ENCODE results near the gene RHOJ.

DNA sequence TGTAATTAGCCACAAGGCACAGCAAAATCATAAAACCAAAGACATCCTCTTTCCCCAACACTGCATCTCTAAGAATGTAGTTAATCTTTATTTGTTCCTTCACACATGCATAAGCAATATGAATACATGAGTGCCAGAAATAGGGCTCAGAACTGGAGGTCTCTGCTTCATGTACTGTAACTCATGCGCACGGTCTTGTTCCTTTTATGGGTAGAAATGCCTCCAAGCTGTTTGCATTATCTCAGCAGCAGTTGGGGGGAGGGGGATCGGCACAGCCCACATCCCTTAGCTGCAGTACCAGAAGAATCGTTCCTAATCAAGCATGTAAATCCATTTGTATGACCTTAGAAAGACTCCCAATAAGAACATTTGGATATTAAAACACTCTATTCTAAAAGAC is 20.0 kb downstream of the RHOJ start:
- TF ChIP-seq, protein P1, sequence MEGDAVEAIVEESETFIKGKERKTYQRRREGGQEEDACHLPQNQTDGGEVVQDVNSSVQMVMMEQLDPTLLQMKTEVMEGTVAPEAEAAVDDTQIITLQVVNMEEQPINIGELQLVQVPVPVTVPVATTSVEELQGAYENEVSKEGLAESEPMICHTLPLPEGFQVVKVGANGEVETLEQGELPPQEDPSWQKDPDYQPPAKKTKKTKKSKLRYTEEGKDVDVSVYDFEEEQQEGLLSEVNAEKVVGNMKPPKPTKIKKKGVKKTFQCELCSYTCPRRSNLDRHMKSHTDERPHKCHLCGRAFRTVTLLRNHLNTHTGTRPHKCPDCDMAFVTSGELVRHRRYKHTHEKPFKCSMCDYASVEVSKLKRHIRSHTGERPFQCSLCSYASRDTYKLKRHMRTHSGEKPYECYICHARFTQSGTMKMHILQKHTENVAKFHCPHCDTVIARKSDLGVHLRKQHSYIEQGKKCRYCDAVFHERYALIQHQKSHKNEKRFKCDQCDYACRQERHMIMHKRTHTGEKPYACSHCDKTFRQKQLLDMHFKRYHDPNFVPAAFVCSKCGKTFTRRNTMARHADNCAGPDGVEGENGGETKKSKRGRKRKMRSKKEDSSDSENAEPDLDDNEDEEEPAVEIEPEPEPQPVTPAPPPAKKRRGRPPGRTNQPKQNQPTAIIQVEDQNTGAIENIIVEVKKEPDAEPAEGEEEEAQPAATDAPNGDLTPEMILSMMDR (conservative IDR thresholded peaks at IDR 0.05), result no peak
- no peak for TF ChIP-seq ZFX (IDR thresholded peaks at IDR 0.05)

Measured in C4-2B (cell line).